HEK293T (cell line): ENCODE results near the gene C20orf141.

ENCODE experiments used
- BHLHE40 ChIP-seq: fragments of 450-650 bp; IDR thresholded peaks from 2 replicates; pipeline ENCODE4 v1.6.1; 2016; ENCODE audit warnings: mild to moderate bottlenecking, moderate library complexity, borderline replicate concordance
- CTBP1 ChIP-seq: fragments of 450-650 bp; IDR thresholded peaks from 2 replicates; pipeline ENCODE4 v1.6.1; 2016; ENCODE audit warnings: borderline replicate concordance
- ELF4 ChIP-seq: fragments of 450-650 bp; IDR thresholded peaks from 2 replicates; pipeline ENCODE4 v1.6.1; 2017; ENCODE audit warnings: antibody characterized with exemption
- L3MBTL2 ChIP-seq: fragments of 450-650 bp; conservative IDR thresholded peaks from 2 replicates; pipeline ENCODE4 v1.6.1; 2016; ENCODE audit warnings: mild to moderate bottlenecking
- SP1 ChIP-seq: fragments of 450-650 bp; IDR thresholded peaks from 2 replicates; pipeline ENCODE4 v1.6.1; 2017
- SUZ12 ChIP-seq: fragments of 450-650 bp; IDR thresholded peaks from 2 replicates; pipeline ENCODE4 v1.6.1; 2016; ENCODE audit warnings: mild to moderate bottlenecking
- TARDBP ChIP-seq: fragments of 450-650 bp; IDR thresholded peaks from 2 replicates; pipeline ENCODE4 v1.6.1; 2016
- TF ChIP-seq, protein P1 (sequence below): fragments of 450-650 bp; IDR thresholded peaks from 2 replicates; pipeline ENCODE4 v1.6.1; 2016

DNA sequence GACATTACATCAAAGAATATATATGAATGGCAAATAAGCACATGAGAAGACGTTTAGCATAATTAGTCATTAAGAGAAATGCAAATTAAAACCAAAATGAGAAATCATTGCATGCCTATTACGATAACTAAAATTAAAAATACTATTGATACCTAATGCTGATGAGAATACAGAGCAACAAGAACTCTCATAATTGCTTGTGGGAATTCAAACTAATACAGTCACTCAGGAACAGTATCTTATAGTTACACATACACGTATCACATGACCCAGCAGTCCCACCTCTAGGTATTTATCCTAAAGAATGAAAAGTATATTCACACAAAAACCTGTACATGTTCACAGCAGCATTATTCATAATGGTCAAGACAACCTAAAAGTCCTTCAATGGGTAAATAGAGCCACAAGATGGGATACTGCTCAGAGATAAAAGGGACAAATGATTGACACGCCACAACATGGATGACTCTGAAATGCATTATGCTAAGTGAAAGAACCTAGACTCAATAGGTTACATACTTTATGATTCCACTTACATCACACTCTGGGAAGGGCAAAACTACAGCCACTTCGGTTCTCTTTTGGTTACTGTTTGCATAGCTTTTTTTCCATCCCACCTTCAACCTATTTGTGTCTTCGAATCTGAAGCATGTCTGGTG is 30.8 kb upstream of the C20orf141 start:
- TF ChIP-seq SP1: no peak
- TF ChIP-seq SUZ12: no peak
- TF ChIP-seq TARDBP: no peak
- TF ChIP-seq L3MBTL2: no peak
- no peak for TF ChIP-seq BHLHE40
- TF ChIP-seq, protein P1, sequence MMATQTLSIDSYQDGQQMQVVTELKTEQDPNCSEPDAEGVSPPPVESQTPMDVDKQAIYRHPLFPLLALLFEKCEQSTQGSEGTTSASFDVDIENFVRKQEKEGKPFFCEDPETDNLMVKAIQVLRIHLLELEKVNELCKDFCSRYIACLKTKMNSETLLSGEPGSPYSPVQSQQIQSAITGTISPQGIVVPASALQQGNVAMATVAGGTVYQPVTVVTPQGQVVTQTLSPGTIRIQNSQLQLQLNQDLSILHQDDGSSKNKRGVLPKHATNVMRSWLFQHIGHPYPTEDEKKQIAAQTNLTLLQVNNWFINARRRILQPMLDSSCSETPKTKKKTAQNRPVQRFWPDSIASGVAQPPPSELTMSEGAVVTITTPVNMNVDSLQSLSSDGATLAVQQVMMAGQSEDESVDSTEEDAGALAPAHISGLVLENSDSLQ: peak; percentile 44
- no peak for TF ChIP-seq CTBP1
- TF ChIP-seq ELF4: no peak
